Esophagus muscularis mucosa (tissue), 4 donors: ENCODE measurements around the gene CCNB1. TPM values are rescaled to one million over a fixed set of nuclear protein-coding genes. Genes with fewer than 3 reads are reported as not detected.

ENCODE experiments used
- DNase-seq: peaks from one replicate; pipeline ENCODE4 v3.0.0-alpha.2; 2017; ENCODE audit errors: extremely low spot score
- H3K27ac ChIP-seq, 4 donors: fragments of 200-600 bp; sonication (generic); replicated peaks in 1 of 4; 1 replicate in 3 of 4; 2 replicates in 1 of 4; pipeline ENCODE4 v1.5.1; 2016 to 2019; ENCODE audit warnings: mild to moderate bottlenecking in 1 of 4
- H3K27me3 ChIP-seq, 4 donors: fragments of 200-600 bp; sonication (generic); one replicate each; pipeline versions ENCODE4 v1.5.1 to v1.6.0; 2016 to 2019
- H3K36me3 ChIP-seq, 4 donors: fragments of 200-600 bp; sonication (generic); one replicate each; pipeline ENCODE4 v1.5.1; 2016 to 2019
- H3K4me1 ChIP-seq, 4 donors: fragments of 200-600 bp; sonication (generic); one replicate each; pipeline ENCODE4 v1.5.1; 2016 to 2019
- H3K4me3 ChIP-seq, 4 donors: fragments of 200-600 bp; sonication (generic); 1 replicate in 2 of 4; 2 replicates in 2 of 4; pipeline ENCODE4 v1.5.1; 2016 to 2019; ENCODE audit warnings: mild to moderate bottlenecking in 4 of 4, moderate library complexity in 1 of 4
- H3K9me3 ChIP-seq, 4 donors: fragments of 200-600 bp; sonication (generic); 1 replicate in 3 of 4; 2 replicates in 1 of 4; pipeline ENCODE4 v1.5.1; 2016 to 2019
- EP300 ChIP-seq: sonication (generic); formaldehyde crosslinking; IDR thresholded peaks from one replicate; pipeline ENCODE4 v1.6.1; 2017; ENCODE audit warnings: antibody characterized with exemption
- POLR2A ChIP-seq: fragments of 450-650 bp; IDR thresholded peaks from one replicate; pipeline ENCODE4 v1.6.1; 2017; ENCODE audit warnings: antibody characterized with exemption, moderate library complexity, mild to moderate bottlenecking, low read depth
- POLR2AphosphoS5 ChIP-seq, 2 donors: sonication (generic); formaldehyde crosslinking; IDR thresholded peaks; one replicate each; pipeline ENCODE4 v1.6.1; 2017; ENCODE audit warnings: antibody characterized with exemption in 2 of 2
- WGBS: methylation state at CpG from one replicate; pipeline ENCODE4 v1.1.5; 2018; 5-methylcytosine and 5-hydroxymethylcytosine counted together
- intact Hi-C: fragments of 100-400 bp; cut with DNase I; formaldehyde crosslinking; loops from one replicate; pipeline ENCODE4 v1.15.1; 2023
- total RNA-seq, 4 donors: library from RNA; depleted of rRNA; stranded (reverse); fragments of >200 nt; gene quantifications; one replicate each; pipeline versions ENCODE4 v1.1.0 to v1.2.1, GENCODE V29; 2016
- TF ChIP-seq, protein P1 (sequence below), 3 experiments: fragments of 200-600 bp in 2 of 3; fragments of 450-650 bp in 1 of 3; sonication (generic) in 2 of 3; IDR thresholded peaks; one replicate each; pipeline ENCODE4 v1.5.1; 2017 to 2019; ENCODE audit warnings: antibody characterized with exemption in 3 of 3, mild to moderate bottlenecking in 2 of 3, moderate library complexity in 1 of 3

CCNB1 gene
- total RNA-seq, 4 donors from 2014 or later = 0.83 to 2.8 (median 2.2) TPM

DNA sequence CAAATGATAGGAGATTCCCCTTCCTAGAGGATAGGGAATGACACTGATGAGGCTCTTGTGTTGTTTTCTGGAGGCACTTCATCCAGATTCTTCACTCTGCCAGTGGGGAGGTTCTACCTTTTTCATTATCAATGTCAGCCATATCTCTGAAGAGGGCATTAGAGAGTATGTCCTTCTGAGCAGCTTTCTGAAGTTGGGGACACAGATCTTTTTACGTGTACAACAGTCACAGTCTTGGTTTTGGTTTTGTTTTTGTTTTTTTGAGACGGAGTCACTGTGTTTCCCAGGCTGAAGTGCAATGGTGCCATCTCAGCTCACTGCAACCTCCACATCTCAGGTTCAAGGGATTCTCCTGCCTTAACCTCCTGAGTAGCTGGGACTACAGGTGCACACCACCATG is 45.1 kb downstream of the CCNB1 start:
- 93% methylated on average over 2 of the region's 2 CpGs for WGBS
- DNase-seq = no peak
- Histone ChIP-seq H3K4me3 (no peak overlapping the region), H3K4me1 (peaks cover 0 to 4% (median 2%) of the 10 kb centered on the region in 4 donors), H3K36me3 (no peaks in the 10 kb centered on the region), H3K27me3 (no peaks in the 10 kb centered on the region), H3K27ac (no peak overlapping the region), H3K9me3 (no peaks in the 10 kb centered on the region)
- intact Hi-C loops = loop anchor here (10.0 kb wide), 1 partner anchor 47 kb away; the partner anchor contains the start of gene CCNB1
- TF ChIP-seq EP300 (no peak), POLR2AphosphoS5 (IDR thresholded peaks at IDR 0.05) (no peak), POLR2A (no peak)
- TF ChIP-seq, protein P1, sequence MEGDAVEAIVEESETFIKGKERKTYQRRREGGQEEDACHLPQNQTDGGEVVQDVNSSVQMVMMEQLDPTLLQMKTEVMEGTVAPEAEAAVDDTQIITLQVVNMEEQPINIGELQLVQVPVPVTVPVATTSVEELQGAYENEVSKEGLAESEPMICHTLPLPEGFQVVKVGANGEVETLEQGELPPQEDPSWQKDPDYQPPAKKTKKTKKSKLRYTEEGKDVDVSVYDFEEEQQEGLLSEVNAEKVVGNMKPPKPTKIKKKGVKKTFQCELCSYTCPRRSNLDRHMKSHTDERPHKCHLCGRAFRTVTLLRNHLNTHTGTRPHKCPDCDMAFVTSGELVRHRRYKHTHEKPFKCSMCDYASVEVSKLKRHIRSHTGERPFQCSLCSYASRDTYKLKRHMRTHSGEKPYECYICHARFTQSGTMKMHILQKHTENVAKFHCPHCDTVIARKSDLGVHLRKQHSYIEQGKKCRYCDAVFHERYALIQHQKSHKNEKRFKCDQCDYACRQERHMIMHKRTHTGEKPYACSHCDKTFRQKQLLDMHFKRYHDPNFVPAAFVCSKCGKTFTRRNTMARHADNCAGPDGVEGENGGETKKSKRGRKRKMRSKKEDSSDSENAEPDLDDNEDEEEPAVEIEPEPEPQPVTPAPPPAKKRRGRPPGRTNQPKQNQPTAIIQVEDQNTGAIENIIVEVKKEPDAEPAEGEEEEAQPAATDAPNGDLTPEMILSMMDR (IDR thresholded peaks at IDR 0.05) = no peak

DNA sequence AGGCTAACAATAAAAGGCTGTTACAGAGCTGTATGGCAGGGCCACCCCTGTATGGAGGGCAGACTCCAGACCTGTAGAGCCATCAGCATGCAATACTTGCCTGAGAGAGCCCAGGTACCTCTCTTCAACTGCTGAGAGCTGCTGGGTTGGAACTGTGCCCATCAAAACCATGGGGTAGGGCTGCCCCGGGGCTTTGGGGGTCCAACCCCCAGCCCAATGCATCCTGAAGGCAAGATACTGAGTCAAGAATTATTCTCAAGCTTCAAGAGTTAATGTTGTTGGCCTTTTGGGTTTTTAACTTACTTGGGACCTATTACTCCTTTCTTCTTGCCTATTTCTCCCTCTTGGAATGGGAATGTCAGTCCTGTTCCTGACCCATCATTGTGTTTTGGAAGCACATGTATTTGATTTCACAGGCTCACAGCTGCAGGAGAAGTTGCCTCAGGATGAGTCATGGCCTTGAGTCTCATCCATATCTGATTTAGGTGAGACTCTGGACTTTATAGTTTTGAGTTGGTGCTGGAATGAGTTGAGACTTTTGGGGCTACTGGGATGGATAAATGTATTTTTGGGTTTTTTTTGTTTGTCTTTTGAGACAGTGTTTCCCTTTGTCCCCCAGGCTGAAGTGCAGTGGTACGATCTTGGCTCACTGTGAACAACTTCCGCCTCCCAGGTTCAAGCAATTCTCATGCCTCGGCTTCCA is 46.7 kb downstream of the CCNB1 start:
- TF ChIP-seq POLR2A (no peak), POLR2AphosphoS5 (IDR thresholded peaks at IDR 0.05) (no peak)
- TF ChIP-seq, protein P1 (IDR thresholded peaks at IDR 0.05) = no peak
- no peak for DNase-seq
- peaks cover 3 to 10% (median 8%) of the 10 kb centered on the region in 4 donors for H3K4me1 ChIP-seq
- H3K36me3 ChIP-seq = no peaks in the 10 kb centered on the region
- WGBS = 99% methylated on average over 4 of the region's 4 CpGs
- no peak overlapping the region for H3K27ac ChIP-seq
- H3K9me3 ChIP-seq = no peaks in the 10 kb centered on the region
- intact Hi-C loops = loop anchor here (10.0 kb wide), 1 partner anchor 49 kb away; the partner anchor contains the start of gene CCNB1
- H3K4me3 ChIP-seq = no peak overlapping the region
- H3K27me3 ChIP-seq = no peaks in the 10 kb centered on the region

DNA sequence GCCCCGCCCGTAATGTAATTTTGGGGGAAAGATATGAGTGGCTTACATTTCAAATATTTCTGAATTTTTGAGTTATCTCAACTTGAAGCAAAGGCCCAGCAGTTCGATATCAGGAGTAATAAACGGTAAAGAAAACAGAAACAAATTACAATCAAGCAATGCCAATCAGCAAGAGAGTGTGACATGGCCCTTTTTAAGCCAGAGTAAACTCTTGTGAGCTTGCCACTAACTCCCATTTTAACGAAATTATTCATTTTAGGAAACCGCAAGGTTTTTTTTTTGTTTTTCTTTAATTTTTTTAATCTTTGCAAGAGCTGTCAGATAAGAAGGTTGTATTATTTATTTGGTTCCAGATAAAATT is 50.2 kb downstream of the CCNB1 start:
- H3K36me3 ChIP-seq = peaks cover 0 to 5% (median 0%) of the 10 kb centered on the region in 4 donors
- 55% methylated on average over 6 of the region's 6 CpGs for WGBS
- intact Hi-C loops = loop anchor here (5.0 to 10.0 kb wide), 2 partner anchors 52 to 125 kb away; partner anchors contain the start of genes CCNB1 and SLC30A5

DNA sequence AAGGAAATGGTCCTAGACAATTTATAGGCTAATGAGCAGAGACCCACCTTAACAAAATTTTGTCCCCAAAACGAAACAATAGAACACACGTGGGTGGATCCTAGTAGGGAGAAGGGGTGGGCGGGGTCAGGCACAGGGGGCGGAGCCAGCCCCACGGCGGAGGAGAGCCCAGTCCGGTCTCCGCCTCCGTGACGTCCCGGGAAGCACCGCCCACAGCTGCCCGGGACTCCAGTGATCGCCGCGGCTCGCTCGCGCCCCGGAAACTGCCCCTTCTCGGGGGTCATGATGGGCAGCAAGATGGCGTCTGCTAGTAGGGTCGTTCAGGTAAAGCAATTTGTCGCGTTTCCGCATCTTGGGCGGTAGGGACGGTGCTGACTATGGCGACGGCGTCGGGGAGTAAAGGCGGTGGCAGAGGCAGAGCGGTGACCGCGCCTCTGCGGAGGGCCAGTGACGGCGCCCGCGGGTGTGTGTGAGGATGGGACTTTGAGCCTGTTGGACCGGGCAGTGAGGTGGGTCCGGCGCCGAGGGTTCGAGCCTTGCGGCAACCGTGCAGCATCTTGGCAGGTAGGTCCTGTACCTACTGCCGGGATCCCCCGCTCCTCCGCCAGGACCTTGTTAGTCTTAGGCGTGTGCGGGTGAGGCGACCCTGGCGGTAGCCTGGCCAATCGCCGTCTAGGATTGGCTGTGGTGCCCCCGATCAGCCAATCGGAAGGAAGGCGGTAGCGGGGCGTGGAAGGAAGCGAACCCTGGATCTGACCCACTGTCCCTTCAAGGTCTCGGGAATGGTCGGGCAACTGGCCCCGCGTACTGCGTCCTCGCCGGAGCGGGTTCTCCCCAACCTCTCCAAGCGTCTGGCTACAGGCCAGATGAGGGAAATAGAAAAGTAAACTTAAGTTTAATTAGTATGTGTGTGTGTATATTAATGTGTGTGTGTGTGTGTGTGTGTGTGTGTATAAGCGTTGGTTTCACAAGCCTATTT is 50.9 kb downstream of the CCNB1 start:
- peaks cover 0 to 5% (median 0%) of the 10 kb centered on the region in 4 donors for H3K36me3 ChIP-seq
- H3K27me3 ChIP-seq = no peaks in the 10 kb centered on the region
- H3K4me1 ChIP-seq = peaks cover 18 to 24% (median 23%) of the 10 kb centered on the region in 4 donors
- H3K9me3 ChIP-seq = no peaks in the 10 kb centered on the region
- H3K4me3 ChIP-seq = peak overlapping the region; percentile 82 to 100 (median 96)
- intact Hi-C loops = loop anchor here (2.0 to 10.0 kb wide), 3 partner anchors 17 to 126 kb away; partner anchors contain the start of genes CCNB1, CDK7 and SLC30A5
- peak; percentile 99 for DNase-seq
- H3K27ac ChIP-seq = peak overlapping the region; percentile 84 to 98 (median 94)
- WGBS = under 1% methylated on average over 27 of the region's 73 CpGs
- TF ChIP-seq POLR2A (peak; percentile 73), EP300 (no peak), POLR2AphosphoS5 (IDR thresholded peaks at IDR 0.05) (peak; percentile 92 to 96)
- TF ChIP-seq, protein P1 (IDR thresholded peaks at IDR 0.05) = peak in 2 of 3 experiments; percentile 10 to 43

More for the DNA sequence above, 50.2 kb downstream of the CCNB1 start:
- TF ChIP-seq POLR2AphosphoS5 (IDR thresholded peaks at IDR 0.05) (no peak), POLR2A (no peak)
- TF ChIP-seq, protein P1 (IDR thresholded peaks at IDR 0.05) = no peak
- H3K4me3 ChIP-seq = peak overlapping the region; percentile 82 to 100 (median 96)
- H3K9me3 ChIP-seq = no peaks in the 10 kb centered on the region
- peaks cover 18 to 24% (median 23%) of the 10 kb centered on the region in 4 donors for H3K4me1 ChIP-seq
- no peaks in the 10 kb centered on the region for H3K27me3 ChIP-seq
- DNase-seq = no peak
- H3K27ac ChIP-seq = peak overlapping the region in 3 of 4 donors; percentile 90 to 98 (median 97)
